Measurements from ENCODE around the gene HAUS7.

GRCh38 chrX:153411988-153412574 lies 58.3 kb downstream of the HAUS7 start:
- TF ChIP-seq CTCF (conservative IDR thresholded peaks at IDR 0.05; ENCODE audit: low read length) (no peak), EZH2phosphoT487 (IDR thresholded peaks at IDR 0.05; ENCODE audit: borderline replicate concordance) (no peak)

Measured in Loucy (cell line).